Frontal cortex (tissue), 4 donors: ENCODE results near the gene DOCK9. TPM values are rescaled to one million over a fixed set of nuclear protein-coding genes. Genes with fewer than 3 reads are reported as not detected.

Experiments used
- DNase-seq, 2 donors: peaks; one replicate each; pipeline ENCODE4 v3.0.0; 2012; ENCODE audit warnings: low spot score in 2 of 2
- FAIRE-seq: peaks from 2 replicates; lab custom pipeline; 2012; peaks lifted over from hg19 to GRCh38; lab: Jason Lieb, UNC
- total RNA-seq: library from RNA; depleted of rRNA; stranded (reverse); fragments of >200 nt; gene quantifications from one replicate; pipeline ENCODE4 v1.2.3, GENCODE V29; 2014
- donor health status: control.
- donor health status: control.
- donor health status: control.

The DOCK9 gene
- total RNA-seq, 1 donor from 2014 or later, result 162 TPM

DNA sequence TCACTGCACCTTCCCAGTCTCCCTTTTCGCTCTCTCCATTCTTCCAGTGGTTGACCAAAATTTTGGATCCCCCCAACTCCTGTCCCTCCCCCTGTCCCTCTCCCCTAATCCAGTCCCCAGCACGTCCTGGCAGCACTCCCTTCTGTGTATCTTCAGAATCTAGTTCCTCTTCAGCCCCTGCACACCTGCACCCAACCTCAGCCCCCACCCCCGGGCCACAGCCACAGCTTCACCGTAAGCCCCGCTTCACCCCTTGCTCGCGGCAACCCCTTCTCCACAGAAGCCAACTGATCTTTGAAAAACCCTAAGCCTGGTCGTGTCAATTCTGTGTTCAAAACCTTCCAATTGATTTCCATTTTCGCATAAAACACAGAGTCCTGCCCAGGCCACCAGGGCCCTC lies 189.9 kb downstream of the DOCK9 start:
- no peak for FAIRE-seq

GRCh38 chr13:98787173-98787572 lies 190.7 kb downstream of the DOCK9 start:
- FAIRE-seq (no peak), DNase-seq (no peak)

More for the DNA sequence above, 189.9 kb downstream of the DOCK9 start:
- DNase-seq, result no peak

DNA sequence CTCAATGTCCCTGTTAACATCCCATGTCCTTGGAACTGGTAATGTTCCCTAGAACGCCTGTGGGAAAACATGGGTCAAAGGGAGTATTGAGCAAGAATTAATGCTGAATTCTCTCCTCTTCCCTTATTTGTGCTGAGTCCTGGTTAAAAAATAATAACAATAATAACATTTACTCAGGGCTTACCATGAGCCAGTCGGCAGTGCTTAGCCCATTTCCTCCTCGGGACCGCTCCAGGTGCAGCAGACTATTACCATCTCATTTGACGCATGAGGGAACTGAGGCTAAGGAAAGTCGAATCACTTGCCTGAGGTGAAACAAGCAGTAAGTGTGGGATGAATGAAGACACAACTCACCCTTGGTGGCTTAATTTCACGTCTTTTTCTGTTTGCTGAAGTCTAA lies 191.8 kb downstream of the DOCK9 start:
- DNase-seq (no peak), FAIRE-seq (no peak)

GRCh38 chr13:98785405-98785804 lies 192.5 kb downstream of the DOCK9 start:
- DNase-seq (no peak), FAIRE-seq (no peak)

DNA sequence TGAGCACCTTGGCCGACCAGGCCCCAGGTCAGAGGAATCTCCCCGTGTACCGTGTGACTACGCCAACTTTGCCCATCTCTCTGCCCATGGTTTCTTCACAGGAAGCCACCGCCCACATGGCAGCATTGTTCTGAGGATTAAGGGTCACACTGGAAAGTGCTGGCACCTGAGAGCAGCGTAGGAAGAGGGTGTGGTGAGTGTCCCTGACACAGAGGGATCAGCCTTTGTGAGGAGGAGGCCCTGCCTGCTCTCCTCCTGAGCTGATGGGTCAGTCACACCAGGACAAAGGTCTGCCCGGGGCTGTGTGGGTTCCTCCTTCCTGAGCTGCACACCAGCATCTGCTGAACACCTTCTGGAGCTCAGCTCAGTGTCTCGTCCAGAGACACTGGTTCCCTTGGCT lies 193.2 kb downstream of the DOCK9 start:
- no peak for FAIRE-seq
- DNase-seq, result no peak

DNA sequence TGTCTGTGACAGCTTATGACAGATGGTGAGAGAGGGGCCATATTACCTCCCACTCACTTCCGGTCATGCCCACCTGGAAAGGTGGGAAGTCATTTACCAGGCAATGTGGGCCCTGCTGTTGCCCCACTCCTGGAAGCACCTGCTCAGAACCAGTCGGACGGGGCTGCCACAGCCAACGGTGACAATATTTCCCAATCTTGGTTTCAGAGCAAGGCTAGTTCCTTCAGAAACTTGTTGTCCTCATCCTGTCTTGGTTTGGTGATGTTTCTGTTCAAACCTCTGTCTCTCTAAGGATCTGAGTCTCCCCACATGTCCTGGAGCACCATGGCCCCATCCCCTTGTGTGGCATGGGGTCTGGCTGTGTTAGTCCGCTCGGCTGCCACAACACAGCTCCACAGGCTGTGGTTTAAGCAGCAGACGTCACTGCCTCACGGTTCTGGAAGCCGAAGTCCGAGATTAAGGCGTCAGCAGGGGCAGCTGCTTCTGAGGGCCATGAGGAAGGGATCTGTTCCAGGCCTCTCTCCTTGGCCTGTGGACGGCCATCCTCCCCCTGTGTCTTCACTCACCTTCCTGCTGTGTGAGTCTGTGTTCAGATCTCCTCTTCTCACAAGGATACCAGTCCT lies 193.9 kb downstream of the DOCK9 start:
- DNase-seq, result no peak
- no peak for FAIRE-seq

DNA sequence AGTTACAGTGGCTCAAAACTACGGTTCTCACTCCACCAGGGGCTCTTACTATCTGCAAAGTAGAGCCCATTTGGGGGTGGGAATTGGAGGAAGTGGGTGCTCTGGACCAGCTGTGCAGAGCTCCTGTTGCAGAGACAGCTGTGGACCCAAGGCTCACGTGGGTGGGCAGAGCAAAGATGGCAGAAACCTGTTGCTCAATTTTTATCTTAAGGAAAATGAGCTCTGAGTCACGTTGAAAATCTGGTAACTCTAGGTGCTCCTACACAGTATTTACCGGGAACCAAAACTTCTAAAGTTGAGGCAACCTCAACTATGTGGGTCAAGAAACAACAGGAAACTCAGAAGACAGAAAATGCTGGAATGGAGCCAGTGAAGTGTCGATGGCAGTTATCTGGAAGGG lies 195.2 kb downstream of the DOCK9 start:
- FAIRE-seq (no peak), DNase-seq (no peak)

DNA sequence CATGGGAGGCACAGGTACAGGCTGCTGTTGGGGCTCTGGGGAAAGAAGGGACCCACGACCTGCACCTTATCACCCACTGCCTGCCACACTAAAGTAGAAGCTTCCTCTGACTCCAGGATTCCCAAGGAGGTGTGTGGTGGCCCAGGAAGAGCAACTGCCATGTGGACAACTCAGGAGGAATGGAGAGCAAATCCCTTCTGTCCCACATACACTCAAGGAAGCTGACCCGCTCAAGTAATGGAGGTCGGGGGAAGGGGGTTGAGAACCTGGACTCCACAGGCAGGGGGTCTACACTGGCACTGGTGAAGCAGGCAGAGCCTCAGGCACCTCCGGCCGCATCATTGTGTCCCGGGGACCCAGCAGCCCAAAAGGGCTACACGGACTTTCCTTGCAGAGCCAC lies 196.0 kb downstream of the DOCK9 start:
- FAIRE-seq (no peak), DNase-seq (no peak)

- no peak for DNase-seq
- no peak for FAIRE-seq
Observed at GRCh38 chr13:98781470-98781869, 196.4 kb downstream of the DOCK9 start.

DNA sequence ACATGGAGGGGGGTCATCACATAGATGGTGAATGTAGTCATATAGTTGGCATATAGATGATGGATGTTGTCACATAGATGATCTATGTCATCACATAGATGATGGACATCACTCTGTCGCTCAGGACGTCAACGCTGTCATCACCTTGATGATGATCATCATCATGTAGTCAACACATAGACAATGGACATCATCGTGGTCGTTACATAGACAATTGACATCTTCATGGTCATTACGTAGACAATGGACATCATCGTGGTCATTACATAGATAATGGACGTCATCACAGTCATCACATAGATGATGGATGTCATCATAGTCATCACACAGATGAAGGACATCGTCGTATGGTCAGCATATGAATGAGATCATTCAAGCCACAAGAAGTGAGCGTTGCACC lies 196.8 kb downstream of the DOCK9 start:
- DNase-seq (no peak), FAIRE-seq (no peak)

GRCh38 chr13:98780451-98780850 lies 197.4 kb downstream of the DOCK9 start:
- DNase-seq, result no peak
- no peak for FAIRE-seq

- FAIRE-seq (no peak), DNase-seq (no peak)
Observed at GRCh38 chr13:98779695-98780094, 198.2 kb downstream of the DOCK9 start.

DNA sequence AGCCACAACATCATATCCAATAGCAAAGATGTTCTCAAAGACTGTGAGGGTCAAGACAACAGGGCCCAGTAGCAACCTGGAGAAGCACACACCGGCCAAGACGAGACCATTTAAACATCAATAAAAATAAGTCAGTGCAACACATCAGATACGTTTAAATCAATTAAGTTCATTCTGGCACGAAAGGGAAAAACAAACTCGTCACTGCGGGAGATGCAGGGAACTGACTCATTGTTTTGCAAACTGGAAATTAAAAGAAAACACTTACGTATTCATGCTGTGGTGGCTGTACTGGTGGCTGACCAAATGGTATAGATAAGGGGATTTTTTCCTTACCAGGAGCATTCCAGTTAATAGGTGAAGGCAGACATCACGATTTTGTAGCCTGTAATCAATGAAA lies 199.1 kb downstream of the DOCK9 start:
- no peak for FAIRE-seq

DNA sequence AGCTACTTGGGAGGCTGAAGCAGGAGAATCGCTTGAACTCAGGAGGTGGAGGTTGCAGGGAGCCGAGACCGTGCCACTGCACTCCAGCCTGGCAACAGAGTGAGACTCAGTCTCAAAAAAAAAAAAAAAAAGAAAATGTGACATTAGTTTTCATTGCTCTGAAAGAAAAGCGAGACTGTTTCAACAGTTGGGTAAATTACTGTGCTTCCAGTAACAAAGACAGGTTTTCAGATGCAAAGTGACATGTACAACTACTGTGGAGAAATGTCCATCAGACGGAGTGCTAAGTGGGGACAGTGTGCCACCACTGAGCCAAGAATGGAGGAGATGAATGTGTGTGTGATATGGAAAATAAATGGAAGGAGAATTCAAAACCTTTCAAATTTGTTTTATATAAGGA lies 201.2 kb downstream of the DOCK9 start:
- DNase-seq (no peak), FAIRE-seq (no peak)

More for the DNA sequence above, 199.1 kb downstream of the DOCK9 start:
- no peak for DNase-seq

DNA sequence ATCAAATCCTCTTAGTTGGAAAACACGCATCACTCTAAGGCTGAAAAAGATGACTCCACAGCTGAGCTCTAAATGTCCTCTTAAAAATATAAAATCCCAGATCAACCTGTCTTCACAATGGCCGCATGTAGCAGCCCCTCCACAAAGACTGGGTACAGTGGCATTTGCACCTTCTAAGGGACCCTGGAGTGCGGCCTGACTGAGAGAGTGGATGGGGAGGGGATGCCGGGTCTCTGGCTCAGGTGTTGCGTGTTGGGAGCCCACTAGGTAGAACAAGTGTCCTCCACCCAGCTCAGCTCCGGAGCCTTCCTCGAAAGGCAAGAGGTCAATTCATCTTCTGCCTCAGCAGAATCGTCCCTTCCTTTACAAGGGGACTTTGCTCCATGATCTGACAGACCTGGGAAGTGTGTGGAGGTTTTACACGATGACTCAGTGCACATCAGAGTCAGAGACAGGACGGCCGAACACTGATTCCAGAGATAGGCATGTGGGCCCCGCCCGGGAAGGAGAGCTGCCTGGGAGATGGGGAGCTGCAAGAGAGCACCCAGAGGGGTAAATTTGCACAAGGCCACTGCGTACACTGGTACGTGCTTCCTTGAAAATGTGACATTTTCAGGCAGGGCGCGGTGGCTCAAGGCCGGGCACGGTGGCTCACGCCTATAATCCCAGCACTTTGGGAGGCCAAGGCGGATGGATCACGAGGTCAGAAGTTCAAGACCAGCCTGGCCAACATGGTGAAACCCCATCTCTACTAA lies 201.8 kb downstream of the DOCK9 start:
- no peak for DNase-seq
- FAIRE-seq, result no peak

- FAIRE-seq (no peak), DNase-seq (no peak)
Observed at GRCh38 chr13:98775386-98775785, 202.5 kb downstream of the DOCK9 start.

- FAIRE-seq, result no peak
- DNase-seq, result no peak
Observed at GRCh38 chr13:98774776-98775175, 203.1 kb downstream of the DOCK9 start.

GRCh38 chr13:98773921-98774320 lies 203.9 kb downstream of the DOCK9 start:
- FAIRE-seq, result no peak
- no peak for DNase-seq

DNA sequence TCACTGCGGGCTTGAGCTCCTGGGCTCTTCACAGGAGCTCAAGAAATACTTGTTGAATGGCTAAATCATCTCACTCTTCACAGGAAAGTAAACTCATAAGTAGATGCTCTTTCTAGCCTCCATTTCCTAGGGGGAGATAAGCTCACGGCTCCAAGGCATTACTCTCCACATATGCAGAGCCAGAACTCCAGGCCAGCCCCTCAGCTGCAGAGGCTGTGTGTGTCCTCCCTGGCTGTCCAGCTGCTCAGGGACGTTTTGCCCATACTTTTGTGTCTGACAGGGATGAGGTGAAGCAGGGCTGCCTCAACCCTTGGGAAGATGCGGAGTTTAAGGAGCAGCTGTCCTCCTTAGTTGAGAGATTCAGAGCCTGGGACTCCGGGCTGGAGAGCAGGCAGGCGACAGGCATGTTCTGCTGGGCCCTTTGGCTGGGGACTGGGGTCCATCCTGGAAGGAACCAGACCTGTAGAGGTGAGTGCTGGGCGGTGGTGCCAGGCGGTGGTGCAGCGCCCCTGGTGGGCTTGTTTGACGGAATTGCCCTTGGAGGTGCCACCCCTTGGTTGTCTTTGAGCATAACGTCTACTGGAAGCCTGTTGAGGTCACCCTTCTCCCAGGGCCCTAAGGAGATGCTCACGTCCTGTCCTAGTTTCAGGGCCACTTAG lies 204.9 kb downstream of the DOCK9 start:
- DNase-seq (no peak), FAIRE-seq (no peak)

GRCh38 chr13:98771838-98772611 lies 205.8 kb downstream of the DOCK9 start:
- no peak for DNase-seq
- no peak for FAIRE-seq
